Midbrain (tissue), 1 donor: Measurements from ENCODE around the gene FAM83F.

ENCODE experiments used
- DNase-seq: peaks from one replicate; lab custom pipeline; 2025; lab: John Stamatoyannopoulos, UW

FAM83F gene

DNA sequence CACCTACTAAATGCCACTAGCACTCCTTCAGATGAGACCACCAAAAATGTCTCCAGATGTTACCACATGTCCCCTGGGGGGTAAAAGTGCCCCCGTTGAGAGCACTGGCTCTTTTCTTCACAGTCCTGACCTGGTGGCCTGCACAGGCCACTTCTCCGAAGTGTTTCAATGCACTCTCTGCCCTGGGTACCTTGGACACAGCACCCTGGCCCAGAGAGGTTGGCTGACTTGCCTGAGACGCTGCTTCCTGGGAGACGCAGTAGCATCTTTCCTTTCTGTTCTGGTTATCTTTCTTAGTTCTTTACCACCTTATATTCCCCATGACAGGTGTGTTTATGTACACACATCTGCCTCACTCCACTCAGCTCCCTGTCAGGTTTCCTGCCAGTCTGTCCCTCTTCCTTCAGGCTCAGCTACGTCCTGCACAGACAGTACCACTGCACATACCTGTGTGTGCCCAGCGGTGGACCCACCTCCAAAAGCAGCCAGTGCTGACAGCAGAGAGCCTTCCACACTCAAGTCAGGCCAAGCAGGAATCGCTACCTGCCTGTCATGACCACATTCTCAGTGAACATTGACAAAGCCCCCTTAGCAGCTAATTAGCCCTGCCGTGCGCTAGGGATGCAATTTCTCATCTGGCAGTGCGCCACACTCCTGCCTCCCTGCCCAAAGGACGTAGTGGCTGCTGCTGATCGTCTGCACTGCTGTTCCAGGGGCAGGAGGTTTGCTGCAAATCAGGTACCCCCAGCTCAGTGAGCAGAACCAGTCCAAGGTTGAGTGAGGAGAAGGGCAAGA lies 39.0 kb downstream of the FAM83F start:
- DNase-seq: no peak

DNA sequence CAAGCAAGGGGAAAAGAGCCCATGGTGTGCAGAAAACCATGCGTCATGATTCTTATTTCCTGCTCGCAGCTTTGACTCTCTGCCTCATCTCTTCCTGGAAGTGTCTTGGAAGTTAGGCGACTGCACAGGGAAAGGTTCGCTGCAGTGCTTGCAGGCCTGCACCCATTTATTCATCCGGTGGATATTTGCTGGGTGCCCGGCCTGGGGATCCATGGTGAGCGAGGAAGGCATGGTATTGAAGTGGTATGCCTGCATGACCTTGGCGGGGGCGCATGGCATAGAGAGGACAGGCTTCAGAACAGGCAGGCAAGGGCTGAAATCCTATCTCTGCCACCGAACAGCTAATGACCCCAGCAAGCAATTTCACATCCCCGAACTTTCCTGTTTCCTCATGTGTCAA lies 40.6 kb downstream of the FAM83F start:
- no peak for DNase-seq

DNA sequence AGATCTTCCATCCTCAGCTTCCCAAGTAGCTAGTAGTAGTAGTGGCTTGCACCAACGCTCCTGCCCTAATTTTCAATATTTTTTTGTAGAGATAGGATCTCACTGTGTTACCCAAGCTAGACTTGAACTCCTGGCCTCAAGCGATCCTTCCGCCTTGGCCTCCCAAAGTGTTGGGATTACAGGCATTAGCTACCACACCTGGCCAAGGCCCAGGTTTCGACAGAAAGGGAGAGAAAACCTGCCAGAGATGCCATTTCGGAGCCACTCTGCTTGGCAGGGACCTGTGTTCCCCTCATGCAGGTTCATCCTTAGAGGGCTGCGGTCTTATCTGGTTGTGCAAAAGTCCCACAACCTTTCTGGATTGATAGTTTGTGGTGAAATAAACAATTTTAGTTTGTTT lies 41.4 kb downstream of the FAM83F start:
- no peak for DNase-seq

DNA sequence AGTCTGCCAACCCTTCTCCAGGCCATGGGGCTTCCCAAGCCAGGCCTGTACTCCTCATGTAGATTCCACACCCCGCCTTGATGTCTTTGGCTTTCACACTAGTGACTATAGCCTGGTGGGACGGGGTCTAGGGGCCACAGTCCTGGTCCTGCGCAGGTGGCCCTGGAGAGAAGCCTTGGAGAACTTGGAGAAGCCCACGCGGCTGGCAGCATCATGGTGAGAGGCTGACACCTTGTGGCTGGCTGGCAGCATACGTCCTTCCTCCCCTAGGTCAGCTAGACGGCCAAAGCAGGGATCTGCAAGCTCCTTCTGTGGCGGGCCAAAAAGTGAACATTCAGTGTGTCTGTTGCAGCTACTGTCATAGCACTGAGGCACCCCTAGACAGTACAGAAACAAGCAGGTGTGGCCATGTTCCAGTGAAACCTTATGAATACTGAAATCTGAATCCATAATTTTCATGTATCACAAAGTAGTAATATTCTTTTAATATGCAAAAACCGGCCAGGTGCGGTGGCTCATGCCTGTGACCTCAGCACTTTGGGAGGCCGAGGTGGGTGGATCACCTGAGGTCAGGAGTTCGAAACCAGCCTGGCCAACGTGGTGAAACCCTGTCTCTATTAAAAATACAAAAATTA lies 42.0 kb downstream of the FAM83F start:
- DNase-seq: peak; percentile 55

DNA sequence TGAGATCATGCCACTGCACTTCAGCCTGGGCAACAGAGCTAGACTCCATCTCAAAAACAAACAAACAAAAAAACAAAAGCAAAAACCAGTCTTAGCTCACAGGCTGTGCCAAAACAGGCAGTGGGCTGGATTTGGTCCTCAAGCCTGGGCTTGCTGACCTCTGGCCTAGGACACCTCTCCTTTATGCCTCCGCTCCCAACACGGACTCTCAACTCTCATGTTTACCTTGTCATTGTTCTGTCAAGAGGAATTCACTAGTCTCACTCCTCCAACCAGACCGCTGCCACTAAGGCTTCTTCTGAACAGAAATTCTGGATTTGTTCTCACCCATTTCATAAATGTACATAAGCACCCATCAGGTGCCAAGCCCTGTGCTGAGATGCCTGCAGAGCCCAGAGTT lies 42.6 kb downstream of the FAM83F start:
- no peak for DNase-seq

DNA sequence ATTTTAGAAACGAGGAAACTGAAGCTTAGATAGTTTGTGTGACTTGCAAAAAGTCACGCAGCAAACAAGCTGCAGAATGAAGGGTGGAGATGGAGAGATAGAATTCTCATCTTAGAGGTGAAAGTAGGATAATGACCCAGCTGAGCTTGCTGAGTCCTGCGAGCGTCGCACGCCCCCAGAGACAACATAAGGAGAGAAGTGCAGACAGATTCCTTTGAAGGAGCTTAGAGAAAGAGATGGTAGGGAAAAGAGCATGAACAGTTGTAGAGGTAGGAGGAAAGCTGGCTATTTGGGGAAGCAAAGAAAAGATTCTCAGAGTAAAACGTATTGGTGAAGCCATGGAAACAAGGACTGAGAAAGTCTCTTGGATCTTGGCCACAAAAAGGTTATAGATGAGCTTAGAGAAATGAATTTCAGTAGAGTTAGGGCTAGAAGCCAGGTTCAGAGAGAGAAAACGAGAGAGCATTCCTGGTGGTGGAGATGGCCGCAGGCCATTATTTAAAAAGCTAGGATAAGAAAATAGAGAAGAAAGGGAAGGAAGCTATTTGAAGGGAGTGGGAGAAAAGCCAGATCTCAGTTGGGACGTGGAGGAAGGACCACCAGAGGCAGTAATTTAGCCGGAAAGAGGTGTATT lies 44.8 kb downstream of the FAM83F start:
- no peak for DNase-seq

DNA sequence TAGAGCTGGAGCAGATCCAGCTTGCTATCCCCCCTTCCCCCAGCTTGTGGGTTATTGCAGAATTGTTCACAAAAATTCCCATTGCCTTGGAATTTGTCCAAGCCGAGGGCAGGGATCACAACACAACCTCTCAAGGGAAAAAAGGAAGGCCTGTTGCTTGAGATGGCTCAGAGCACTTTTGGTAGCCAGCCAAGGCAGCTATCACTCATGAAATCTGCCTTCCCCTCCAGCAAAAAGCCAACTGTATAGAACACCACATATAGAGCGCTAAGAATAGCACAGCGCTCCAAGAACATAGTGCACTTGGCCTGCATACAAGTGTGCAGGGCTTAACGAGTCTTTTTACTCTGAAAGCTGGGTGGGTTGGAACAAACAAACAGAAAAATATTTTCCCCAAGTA lies 46.2 kb downstream of the FAM83F start:
- peak; percentile 3 for DNase-seq

DNA sequence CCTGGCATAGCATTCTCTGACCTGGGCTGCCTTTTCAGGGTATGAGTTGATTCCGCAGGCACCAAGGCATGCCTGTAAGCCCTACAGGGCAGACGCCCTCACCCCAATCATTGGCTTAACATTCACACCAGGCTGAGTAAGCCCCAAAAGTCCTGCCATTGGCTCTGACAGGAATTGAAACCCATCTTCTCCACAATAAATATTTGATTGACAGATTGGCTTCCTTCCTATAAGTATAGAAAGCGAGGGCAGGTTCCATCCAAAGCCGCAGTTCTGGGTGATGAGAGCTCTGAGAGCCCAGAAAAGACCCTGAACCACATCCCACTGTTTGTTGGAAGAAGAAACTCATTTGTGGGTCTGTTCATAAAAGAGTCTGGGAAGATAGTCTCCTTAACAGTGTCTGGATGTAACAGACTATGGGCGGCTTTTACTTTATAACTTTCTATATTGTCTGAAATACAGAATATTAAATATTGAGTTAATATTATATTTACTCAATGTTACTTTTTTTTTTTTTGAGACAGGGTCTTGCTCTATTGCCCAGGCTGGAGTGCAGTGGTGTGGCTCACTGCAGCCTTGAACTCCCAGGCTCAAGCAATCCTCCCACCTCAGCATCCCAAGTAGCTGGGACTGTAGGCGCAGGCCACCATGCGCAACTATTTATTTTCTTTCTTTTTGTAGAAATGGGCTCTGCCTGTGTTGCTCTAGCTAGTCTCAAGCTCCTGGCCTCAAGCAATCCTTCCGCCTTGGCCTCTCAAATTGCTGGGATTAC lies 46.8 kb downstream of the FAM83F start:
- no peak for DNase-seq

DNA sequence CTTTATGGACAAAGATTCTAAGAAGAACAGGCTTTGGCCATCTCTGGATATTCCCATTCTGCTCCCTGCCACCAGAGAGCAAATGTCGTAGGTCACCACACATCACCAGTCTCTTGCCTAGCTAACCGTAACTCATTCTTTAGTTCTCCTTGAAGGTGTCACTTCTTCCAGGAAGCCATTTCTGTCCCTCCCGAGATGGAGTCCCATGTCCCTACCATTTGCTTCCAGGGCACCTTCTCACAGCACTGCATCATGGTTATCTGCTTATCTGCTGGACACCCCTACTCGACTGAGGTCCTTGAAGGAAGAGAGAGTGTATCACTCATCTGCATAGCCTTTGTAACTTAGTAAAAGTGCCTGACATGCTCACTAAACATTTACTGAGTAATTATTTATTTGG lies 47.6 kb downstream of the FAM83F start:
- DNase-seq: no peak

DNA sequence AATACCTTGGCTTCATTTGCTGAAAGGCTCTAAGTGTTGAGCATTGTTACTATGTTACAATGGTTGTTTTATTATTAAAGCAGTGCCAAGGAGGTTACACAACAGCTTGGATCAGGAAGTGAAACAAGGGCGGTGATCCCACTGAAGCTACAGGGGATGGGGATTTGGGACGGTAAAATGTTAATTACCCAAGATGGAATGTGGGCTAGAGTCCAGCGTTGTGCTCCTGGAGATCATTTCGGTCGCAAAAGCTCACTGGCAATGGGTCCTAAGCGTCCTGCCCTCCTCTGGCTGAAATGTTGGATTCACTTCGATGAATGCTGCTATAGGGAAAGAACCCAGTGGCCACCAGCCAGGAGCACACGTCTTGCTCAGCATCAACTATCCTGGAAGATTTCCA lies 48.3 kb downstream of the FAM83F start:
- DNase-seq: no peak

DNA sequence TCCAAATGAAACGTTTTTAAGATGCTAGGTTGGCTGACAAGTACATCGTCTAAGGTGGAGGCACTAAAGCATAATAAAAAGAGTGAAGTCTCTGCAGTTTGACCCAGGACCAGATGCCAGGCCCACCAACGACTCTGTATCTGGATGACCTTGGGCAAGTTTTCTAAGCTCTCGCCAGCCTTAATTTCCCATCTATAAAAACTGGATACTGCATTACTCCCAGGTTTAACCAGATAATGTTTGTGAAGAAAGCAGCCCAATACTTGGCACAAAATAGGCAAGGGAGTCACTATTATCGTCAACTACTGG lies 49.0 kb downstream of the FAM83F start:
- no peak for DNase-seq

DNA sequence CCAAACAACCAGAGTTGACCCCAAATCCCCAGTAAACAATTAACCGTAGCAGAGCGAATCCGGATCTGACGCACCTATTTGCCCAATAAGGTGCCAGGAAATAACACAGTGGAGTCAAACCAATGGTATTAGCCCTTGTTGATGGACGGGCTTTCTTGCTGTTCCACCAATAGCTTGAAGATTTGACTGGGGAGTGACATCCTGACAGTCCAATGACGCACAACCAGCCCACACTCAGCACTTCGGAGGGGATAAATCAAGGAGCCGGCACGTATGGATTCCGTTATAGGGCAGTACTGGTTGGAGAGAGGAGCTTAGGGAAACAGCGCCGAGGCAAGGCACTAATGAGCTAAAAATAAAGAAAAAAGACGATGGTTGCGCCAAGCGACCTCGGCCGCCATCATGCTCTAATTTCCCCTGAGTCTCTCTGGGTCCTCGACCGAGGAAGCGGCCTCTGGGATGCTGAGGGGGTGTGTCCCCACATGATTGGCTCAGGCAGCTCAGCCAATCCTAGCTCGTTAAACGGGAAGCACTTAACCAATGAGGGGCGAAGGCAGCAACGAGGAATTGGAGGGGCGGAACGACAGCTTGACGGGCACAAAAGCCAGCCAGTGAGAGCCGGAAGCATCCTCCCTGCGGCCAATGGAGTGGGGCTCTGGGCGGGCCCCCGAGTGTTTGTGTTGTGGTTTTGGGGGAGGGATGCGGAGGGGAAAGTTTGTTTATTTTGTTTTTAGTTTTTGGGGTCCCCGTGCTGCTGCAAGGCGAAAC lies 49.5 kb downstream of the FAM83F start:
- peak; percentile 98 for DNase-seq

DNA sequence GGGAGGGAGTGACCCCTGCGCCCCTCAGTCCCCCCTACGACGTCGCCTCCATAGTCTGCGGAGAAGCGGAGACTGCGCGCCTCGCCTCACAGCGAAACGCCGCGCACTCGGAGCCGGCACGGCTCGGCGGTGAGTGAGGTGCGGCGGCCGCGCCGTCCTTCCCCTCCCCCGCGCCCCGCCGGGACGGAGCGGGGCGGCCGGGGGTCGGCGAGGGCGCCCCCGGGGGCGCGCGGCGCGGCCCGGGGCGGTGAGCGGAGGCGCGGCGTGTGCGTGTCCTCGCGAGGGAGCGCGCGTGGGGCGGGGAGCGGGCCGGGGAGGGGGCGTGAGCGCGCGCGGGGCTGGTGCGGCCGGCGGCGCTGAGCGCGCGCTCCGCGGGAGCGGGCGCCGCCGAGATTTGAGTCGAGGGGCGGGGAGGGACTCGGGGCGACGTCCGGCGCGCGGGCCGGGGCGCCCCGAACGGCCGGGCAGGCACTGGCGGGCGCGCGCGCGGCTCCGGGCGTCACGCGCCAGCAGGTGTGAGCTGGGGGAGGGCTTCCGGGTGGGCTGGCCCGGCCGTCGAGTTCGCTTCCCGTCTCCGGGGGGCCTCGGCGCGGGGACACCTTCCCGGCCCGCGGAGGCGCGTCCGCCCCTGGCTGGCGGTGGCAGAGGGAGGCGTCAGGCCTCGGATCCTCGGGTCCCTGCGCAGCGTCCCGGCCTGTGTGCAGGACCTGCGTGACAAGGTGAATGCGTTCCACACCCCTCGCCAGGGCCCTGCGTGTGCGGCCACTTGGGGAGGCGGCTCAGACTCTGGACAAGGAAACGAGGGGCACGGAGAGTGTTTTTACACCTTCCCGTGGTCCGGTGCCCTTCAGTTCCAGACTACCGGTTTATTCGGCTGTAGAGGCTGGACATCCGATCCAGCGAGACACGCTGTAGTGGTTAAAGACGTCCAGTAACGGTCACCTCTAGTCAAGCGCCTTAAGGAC lies 50.4 kb downstream of the FAM83F start:
- peak; percentile 38 for DNase-seq

DNA sequence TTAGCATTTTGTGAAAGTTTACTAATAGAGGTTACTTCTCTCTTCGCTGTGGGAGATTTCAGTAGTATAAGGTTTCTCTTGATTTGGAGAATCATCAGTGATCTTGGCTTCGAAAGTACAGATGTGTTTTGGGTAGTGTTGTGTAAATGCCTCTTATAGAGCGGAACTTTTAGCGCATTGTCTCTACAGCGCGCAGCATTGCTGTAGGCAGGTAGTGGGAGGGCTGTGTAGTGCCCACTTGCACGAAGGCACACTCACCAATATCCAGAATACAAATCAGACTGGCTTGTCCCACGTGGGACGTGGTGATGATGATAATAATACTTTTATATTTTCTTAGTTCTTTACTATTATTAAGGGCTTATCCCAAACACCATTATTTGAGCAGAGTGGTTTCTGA lies 51.4 kb downstream of the FAM83F start:
- DNase-seq: no peak

DNA sequence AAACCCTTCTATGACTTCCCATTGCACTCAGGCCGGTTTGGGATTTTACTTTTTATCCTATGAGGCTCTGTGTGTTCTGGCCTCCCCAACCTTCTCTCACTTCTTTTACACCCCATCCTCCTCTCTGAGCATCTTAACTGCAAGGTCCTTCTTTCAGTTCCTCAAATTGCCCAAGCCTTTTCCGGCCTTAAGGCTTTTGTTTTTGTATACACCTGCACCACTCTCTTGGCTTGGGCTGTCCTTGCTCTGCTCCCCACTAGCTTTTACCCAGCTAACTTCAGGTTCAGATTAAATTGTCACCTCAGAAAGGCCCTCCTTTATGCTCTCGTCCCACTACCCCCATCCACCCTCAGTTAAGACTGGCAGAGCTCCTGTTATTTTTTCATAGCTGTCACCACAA lies 55.5 kb downstream of the FAM83F start:
- no peak for DNase-seq

DNA sequence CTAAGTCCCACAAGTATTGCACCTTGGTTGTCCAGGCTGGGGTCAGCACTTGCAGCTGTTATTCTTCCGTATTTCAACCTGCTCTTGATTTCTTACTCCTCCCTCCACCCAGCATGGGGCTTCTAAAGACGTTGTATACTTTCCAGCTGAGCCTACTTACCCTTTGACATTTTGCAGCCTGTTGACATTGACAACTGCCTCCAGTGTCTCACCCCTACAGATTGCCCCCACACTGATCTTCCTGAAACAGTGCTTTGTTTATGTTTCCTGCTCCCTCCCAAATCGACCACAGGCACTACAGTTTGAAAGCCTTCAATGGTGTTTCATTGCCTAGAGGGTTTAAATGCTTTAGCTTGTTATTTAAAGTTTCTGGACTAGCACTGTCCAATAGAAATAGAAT lies 56.6 kb downstream of the FAM83F start:
- DNase-seq: no peak

DNA sequence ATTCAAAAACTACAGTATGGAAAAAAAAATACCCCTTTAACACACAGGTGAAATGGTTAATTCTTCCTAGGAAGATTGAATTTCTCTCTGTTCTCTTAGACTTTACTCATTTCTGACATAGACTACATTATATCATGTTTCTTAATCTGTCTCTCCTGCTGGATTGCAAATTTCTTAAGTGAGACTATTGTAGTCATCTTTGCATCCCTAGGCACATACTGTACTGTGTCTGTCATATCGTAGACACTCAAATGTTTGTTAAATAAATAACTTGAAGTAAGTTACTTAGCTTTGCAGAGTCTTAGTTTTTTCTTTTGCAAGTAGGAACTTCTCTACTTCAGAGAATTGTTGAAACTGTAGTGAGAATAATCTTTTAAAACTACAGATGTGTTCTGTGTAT lies 58.7 kb downstream of the FAM83F start:
- DNase-seq: no peak

DNA sequence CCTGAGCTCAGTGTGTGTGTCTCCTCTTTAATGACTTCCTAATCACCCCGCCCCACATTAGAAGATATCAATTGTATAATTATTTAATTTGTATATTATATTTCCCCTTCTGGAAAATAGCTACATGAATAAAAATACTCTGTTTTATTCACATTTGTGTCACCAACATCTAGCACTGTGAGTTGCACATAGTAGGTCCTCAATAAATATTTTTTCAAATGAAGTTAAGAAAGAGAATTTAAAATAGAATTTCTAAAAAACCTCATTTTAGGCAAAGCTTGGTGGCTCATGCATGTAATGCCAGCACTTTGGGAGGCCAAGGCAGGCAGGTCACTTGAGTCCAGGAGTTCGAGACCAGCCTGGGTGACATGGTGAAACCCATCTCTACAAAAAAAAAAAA lies 59.7 kb downstream of the FAM83F start:
- DNase-seq: no peak

DNA sequence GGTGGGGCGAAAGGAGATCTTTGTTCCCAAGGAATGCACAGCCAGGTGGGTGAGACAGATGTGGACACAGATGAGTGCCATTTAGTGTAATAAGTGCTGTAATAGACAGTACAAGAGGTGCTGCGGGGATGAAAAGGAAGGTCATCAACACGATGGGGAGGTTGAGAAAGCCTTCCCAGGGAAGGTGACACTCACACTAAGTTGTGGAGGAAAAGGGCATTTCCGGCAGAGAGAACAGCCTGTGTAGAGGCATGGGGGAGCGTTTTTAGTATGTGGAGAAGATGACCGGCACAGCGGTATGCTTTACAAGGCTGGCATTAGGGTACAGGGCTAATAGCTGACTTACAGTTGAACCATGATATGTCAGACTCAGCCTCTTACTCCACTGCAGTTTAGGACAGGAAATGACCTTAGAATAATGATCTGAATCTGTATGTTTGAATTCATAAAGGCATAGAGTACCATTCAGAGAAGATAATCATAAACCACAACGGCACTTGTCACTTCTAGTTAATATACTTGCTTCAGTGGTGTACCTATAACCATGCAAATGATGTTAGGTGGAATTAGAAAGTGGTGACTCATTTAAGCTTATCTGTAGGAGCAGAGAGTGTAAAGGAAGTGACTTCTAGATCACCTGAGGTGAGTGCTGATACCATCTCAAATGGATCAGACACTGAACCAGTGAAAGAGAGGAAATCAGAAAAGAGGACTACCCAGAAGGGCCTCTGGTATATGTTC lies 60.6 kb downstream of the FAM83F start:
- no peak for DNase-seq

DNA sequence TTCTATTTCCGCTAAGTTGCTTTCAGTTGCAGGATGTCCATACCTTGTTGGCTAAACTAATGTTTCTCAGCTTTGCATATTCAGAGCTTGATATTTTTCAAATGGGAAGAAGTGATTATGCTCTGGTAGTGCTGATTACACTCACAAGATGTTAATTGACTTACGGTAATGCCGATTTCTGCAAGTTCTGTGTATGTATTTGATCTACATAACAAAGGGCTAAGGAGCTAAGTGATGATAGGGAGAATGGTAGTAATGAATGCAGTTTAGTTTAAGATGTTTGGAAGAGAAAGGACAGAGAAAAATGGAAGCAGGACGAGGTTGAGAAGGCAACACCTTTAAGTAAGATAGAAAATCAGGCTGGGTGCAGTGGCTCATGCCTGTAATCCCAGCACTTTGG lies 61.4 kb downstream of the FAM83F start:
- no peak for DNase-seq
